Measurements from ENCODE around the gene AMELX.

DNA sequence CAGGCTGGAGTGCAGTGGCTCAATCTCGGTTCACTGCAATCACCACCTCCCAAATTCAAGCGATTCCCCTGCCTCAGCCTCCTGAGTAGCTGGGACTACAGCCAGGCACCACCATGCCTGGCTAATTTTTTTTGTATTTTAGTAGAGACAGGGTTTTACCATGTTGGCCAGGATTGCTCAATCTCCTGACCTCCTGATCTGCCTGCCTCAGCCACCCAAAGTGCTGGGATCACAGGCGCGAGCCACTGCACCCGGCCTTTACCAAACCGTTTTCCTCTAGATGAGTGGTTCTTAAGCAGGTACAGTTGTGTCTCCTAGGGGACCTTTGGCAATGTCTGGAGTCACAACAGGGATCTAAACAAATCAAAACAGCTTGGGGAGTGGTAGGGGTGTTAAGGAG is 11.6 kb downstream of the AMELX start:
- TF ChIP-seq MAFF (IDR thresholded peaks at IDR 0.05; ENCODE audit: low read depth, low read length) = no peak
- TF ChIP-seq, protein P1, sequence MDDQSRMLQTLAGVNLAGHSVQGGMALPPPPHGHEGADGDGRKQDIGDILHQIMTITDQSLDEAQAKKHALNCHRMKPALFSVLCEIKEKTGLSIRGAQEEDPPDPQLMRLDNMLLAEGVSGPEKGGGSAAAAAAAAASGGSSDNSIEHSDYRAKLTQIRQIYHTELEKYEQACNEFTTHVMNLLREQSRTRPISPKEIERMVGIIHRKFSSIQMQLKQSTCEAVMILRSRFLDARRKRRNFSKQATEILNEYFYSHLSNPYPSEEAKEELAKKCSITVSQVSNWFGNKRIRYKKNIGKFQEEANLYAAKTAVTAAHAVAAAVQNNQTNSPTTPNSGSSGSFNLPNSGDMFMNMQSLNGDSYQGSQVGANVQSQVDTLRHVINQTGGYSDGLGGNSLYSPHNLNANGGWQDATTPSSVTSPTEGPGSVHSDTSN (CRISPR knock-in tag; IDR thresholded peaks at IDR 0.05; ENCODE audit: borderline replicate concordance) = no peak
- TF ChIP-seq, protein P2, sequence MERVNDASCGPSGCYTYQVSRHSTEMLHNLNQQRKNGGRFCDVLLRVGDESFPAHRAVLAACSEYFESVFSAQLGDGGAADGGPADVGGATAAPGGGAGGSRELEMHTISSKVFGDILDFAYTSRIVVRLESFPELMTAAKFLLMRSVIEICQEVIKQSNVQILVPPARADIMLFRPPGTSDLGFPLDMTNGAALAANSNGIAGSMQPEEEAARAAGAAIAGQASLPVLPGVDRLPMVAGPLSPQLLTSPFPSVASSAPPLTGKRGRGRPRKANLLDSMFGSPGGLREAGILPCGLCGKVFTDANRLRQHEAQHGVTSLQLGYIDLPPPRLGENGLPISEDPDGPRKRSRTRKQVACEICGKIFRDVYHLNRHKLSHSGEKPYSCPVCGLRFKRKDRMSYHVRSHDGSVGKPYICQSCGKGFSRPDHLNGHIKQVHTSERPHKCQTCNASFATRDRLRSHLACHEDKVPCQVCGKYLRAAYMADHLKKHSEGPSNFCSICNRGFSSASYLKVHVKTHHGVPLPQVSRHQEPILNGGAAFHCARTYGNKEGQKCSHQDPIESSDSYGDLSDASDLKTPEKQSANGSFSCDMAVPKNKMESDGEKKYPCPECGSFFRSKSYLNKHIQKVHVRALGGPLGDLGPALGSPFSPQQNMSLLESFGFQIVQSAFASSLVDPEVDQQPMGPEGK (CRISPR knock-in tag; IDR thresholded peaks at IDR 0.05) = no peak
- no peak for TF ChIP-seq NFIC (IDR thresholded peaks at IDR 0.05; ENCODE audit: low read length)
- TF ChIP-seq, protein P3, sequence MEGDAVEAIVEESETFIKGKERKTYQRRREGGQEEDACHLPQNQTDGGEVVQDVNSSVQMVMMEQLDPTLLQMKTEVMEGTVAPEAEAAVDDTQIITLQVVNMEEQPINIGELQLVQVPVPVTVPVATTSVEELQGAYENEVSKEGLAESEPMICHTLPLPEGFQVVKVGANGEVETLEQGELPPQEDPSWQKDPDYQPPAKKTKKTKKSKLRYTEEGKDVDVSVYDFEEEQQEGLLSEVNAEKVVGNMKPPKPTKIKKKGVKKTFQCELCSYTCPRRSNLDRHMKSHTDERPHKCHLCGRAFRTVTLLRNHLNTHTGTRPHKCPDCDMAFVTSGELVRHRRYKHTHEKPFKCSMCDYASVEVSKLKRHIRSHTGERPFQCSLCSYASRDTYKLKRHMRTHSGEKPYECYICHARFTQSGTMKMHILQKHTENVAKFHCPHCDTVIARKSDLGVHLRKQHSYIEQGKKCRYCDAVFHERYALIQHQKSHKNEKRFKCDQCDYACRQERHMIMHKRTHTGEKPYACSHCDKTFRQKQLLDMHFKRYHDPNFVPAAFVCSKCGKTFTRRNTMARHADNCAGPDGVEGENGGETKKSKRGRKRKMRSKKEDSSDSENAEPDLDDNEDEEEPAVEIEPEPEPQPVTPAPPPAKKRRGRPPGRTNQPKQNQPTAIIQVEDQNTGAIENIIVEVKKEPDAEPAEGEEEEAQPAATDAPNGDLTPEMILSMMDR (CRISPR knock-in tag; IDR thresholded peaks at IDR 0.05) = no peak
- no peak for TF ChIP-seq HNF4G (IDR thresholded peaks at IDR 0.05; ENCODE audit: borderline replicate concordance, low read depth, low read length)
- TF ChIP-seq HNF4G (CRISPR knock-in tag; IDR thresholded peaks at IDR 0.05; ENCODE audit: borderline replicate concordance, low read depth) = no peak
- TF ChIP-seq ZNF292 (CRISPR knock-in tag; IDR thresholded peaks at IDR 0.05; ENCODE audit: borderline replicate concordance, low read depth) = no peak
- no peak for TF ChIP-seq MYC (CRISPR knock-in tag; IDR thresholded peaks at IDR 0.05; ENCODE audit: borderline replicate concordance)
- TF ChIP-seq ZNF263 (CRISPR knock-in tag; IDR thresholded peaks at IDR 0.05) = no peak
- TF ChIP-seq YY1 (IDR thresholded peaks at IDR 0.05; ENCODE audit: insufficient read depth, insufficient replicate concordance, low read depth, low read length) = no peak
